Left ventricle myocardium superior (tissue), 1 donor: Measurements from ENCODE around the gene VIPR2. TPM values are rescaled to one million over a fixed set of nuclear protein-coding genes. Genes with fewer than 3 reads are reported as not detected.
"Not testable (repeated sequence)": the region's sequence is repeated elsewhere in the genome, so short reads cannot be mapped to it uniquely, and the experiment has no call there.

Experiments used
- ATAC-seq: fragments of 200-7000 bp; cut with Tn5 transposase; one replicate; pipeline ENCODE4 v1.9.1; 2020; ENCODE audit warnings: mild to moderate bottlenecking, moderate library complexity
- DNase-seq: peaks from one replicate; pipeline ENCODE4 v3.0.0-alpha.2; 2020
- intact Hi-C: fragments of 100-400 bp; cut with micrococcal nuclease; formaldehyde crosslinking; loops from one replicate; pipeline ENCODE4 v1.11.0; 2022
- total RNA-seq: library from RNA; stranded (reverse); fragmentation: NEBNext Ultra II Directional; extraction: Animal tissue kit (Norgen Biotek cat#: 25700); gene quantifications from one replicate; pipeline ENCODE4 v1.2.1, GENCODE V29; 2021
- donor health status: DM: no; HTN: yes; CAD: no; lungs with severe emphysema.

Gene VIPR2
- total RNA-seq, 1 donor from 2014 or later = 21.3 TPM

GRCh38 chr7:159141660-159142059 lies 3.0 kb downstream of the VIPR2 start:
- DNase-seq (peak; percentile 57), ATAC-seq (peak; percentile 71)
- intact Hi-C loops = no loop called here

GRCh38 chr7:159141167-159141566 lies 3.5 kb downstream of the VIPR2 start:
- ATAC-seq (no peak), DNase-seq (peak; percentile 20)
- intact Hi-C loops = no loop called here

- DNase-seq = peak; percentile 28
- intact Hi-C loops = no loop called here
These were observed 4.3 kb downstream of the VIPR2 start for GRCh38 chr7:159140170-159140910.

GRCh38 chr7:159139639-159140038 lies 5.0 kb downstream of the VIPR2 start:
- ATAC-seq (no peak), DNase-seq (peak; percentile 14)
- intact Hi-C loops = no loop called here

More at GRCh38 chr7:159140170-159140910, 4.3 kb downstream of the VIPR2 start:
- no peak for ATAC-seq

GRCh38 chr7:159139202-159139601 lies 5.5 kb downstream of the VIPR2 start:
- DNase-seq (peak; percentile 23), ATAC-seq (no peak)
- intact Hi-C loops = no loop called here

GRCh38 chr7:159138508-159138907 lies 6.2 kb downstream of the VIPR2 start:
- ATAC-seq (no peak), DNase-seq (no peak)
- intact Hi-C loops = no loop called here

GRCh38 chr7:159137906-159138305 lies 6.8 kb downstream of the VIPR2 start:
- no peak for DNase-seq
- intact Hi-C loops = no loop called here

GRCh38 chr7:159136846-159137245 lies 7.8 kb downstream of the VIPR2 start:
- DNase-seq = no peak
- no peak for ATAC-seq
- intact Hi-C loops = no loop called here

More at GRCh38 chr7:159137906-159138305, 6.8 kb downstream of the VIPR2 start:
- ATAC-seq = no peak

- DNase-seq (no peak), ATAC-seq (no peak)
- intact Hi-C loops = no loop called here
These were observed 8.2 kb downstream of the VIPR2 start for GRCh38 chr7:159136442-159136841.

GRCh38 chr7:159136013-159136412 lies 8.7 kb downstream of the VIPR2 start:
- ATAC-seq (no peak), DNase-seq (no peak)
- intact Hi-C loops = no loop called here

GRCh38 chr7:159132670-159133443 lies 11.8 kb downstream of the VIPR2 start:
- ATAC-seq, DNase-seq, intact Hi-C loops: not testable (repeated sequence)

GRCh38 chr7:159130820-159131219 lies 13.8 kb downstream of the VIPR2 start:
- ATAC-seq (no peak), DNase-seq (no peak)
- intact Hi-C loops = no loop called here

GRCh38 chr7:159130199-159130775 lies 14.4 kb downstream of the VIPR2 start:
- DNase-seq = peak; percentile 16
- intact Hi-C loops = no loop called here

GRCh38 chr7:159128767-159129166 lies 15.9 kb downstream of the VIPR2 start:
- ATAC-seq (no peak), DNase-seq (peak; percentile 11)
- intact Hi-C loops = no loop called here

More at GRCh38 chr7:159130199-159130775, 14.4 kb downstream of the VIPR2 start:
- ATAC-seq = no peak

- ATAC-seq = no peak
- intact Hi-C loops = no loop called here
- peak; percentile 21 for DNase-seq
These were observed 16.7 kb downstream of the VIPR2 start for GRCh38 chr7:159127691-159128642.

GRCh38 chr7:159126311-159127260 lies 18.1 kb downstream of the VIPR2 start:
- ATAC-seq (no peak), DNase-seq (no peak)
- intact Hi-C loops = no loop called here

- intact Hi-C loops = no loop called here
- DNase-seq (no peak), ATAC-seq (peak; percentile 47)
These were observed 18.8 kb downstream of the VIPR2 start for GRCh38 chr7:159125955-159126270.
